ENCODE measurements around the gene ZNF432. TPM values are rescaled to one million over a fixed set of nuclear protein-coding genes. Genes with fewer than 3 reads are reported as not detected.

ZNF432 gene
- total and polyA plus RNA-seq, 2 of the 13 experiments (the other 11 are each of a cell fraction or from before 2014, with no cell fraction given), result 4.1 to 8.7 TPM

DNA sequence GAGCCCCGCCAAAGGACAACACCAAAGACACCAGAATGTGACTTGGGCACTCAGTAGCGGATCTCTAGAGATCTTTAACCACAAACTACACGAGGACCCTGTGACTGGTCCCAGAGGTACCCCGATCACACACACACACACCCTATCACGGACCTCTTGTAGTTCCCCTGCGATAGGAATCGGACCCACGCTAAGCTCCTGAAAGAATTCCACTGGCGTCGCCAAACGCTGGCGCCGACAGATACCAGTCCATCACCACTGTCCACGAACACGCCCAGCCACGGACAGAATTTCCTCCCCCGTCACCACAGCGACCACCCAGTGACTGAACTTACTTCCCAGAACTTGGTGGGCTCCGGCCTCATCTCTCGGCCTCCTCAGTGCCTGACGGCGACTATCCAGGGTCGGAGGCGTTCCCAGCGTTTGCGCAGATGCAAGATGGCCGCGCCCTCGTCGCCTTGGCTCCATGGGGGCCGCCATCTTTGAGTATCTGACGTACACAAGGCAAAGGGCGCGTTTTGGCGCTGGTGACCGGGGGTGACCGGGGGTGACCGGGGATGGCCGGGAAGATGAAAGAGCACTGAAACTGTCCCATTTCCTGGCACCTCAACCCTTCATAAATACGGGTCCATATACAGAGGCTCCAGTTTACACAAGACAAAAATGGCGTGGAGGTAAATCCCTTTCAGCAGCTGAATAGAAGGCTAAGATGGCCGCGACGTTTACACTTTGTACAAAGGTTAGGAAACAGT, 40.7 kb downstream of the ZNF432 start, which contains the start of gene ZNF615 (continued):
- TF ChIP-seq, protein P1, sequence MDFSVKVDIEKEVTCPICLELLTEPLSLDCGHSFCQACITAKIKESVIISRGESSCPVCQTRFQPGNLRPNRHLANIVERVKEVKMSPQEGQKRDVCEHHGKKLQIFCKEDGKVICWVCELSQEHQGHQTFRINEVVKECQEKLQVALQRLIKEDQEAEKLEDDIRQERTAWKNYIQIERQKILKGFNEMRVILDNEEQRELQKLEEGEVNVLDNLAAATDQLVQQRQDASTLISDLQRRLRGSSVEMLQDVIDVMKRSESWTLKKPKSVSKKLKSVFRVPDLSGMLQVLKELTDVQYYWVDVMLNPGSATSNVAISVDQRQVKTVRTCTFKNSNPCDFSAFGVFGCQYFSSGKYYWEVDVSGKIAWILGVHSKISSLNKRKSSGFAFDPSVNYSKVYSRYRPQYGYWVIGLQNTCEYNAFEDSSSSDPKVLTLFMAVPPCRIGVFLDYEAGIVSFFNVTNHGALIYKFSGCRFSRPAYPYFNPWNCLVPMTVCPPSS (IDR thresholded peaks at IDR 0.05), result no peak
- TF ChIP-seq ZNF749 (CRISPR knock-in tag; IDR thresholded peaks at IDR 0.05; ENCODE audit: borderline replicate concordance) (no peak; the same call in 1 of the 2 replicates), FOXO1 (CRISPR knock-in tag; IDR thresholded peaks at IDR 0.05) (peak; percentile 33; the same call in 1 of the 2 replicates), YEATS4 (CRISPR knock-in tag; IDR thresholded peaks at IDR 0.05; ENCODE audit: borderline replicate concordance) (peak; percentile 72; the same call in 1 of the 2 replicates), ASH2L (IDR thresholded peaks at IDR 0.05; ENCODE audit: insufficient read length, low read depth, low read length) (peak; percentile 82), ARNT2 (CRISPR knock-in tag; IDR thresholded peaks at IDR 0.05; ENCODE audit: low read depth) (peak; percentile 78), HMG20A (CRISPR knock-in tag; IDR thresholded peaks at IDR 0.05; ENCODE audit: borderline replicate concordance) (no peak), ZC3H4 (CRISPR knock-in tag; IDR thresholded peaks at IDR 0.05; ENCODE audit: borderline replicate concordance) (no peak), MXD4 (CRISPR knock-in tag; IDR thresholded peaks at IDR 0.05) (peak; percentile 40; the same call in 1 of the 2 replicates), ESRRA (CRISPR knock-in tag; IDR thresholded peaks at IDR 0.05; ENCODE audit: low read depth) (peak; percentile 44; the same call in 1 of the 2 replicates), RARA (CRISPR knock-in tag; IDR thresholded peaks at IDR 0.05) (peak; percentile 53), ZNF292 (CRISPR knock-in tag; IDR thresholded peaks at IDR 0.05; ENCODE audit: borderline replicate concordance, low read depth) (0 out of 2 replicates have a peak, but pooled peaks have one; percentile 19), RXRB (CRISPR knock-in tag; IDR thresholded peaks at IDR 0.05; ENCODE audit: borderline replicate concordance) (peak; percentile 64), KAT8 (CRISPR knock-in tag; IDR thresholded peaks at IDR 0.05) (peak; percentile 81)
- TF ChIP-seq, protein P2, sequence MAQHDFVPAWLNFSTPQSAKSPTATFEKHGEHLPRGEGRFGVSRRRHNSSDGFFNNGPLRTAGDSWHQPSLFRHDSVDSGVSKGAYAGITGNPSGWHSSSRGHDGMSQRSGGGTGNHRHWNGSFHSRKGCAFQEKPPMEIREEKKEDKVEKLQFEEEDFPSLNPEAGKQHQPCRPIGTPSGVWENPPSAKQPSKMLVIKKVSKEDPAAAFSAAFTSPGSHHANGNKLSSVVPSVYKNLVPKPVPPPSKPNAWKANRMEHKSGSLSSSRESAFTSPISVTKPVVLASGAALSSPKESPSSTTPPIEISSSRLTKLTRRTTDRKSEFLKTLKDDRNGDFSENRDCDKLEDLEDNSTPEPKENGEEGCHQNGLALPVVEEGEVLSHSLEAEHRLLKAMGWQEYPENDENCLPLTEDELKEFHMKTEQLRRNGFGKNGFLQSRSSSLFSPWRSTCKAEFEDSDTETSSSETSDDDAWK (CRISPR knock-in tag; IDR thresholded peaks at IDR 0.05), result no peak
- TF ChIP-seq, protein P3, sequence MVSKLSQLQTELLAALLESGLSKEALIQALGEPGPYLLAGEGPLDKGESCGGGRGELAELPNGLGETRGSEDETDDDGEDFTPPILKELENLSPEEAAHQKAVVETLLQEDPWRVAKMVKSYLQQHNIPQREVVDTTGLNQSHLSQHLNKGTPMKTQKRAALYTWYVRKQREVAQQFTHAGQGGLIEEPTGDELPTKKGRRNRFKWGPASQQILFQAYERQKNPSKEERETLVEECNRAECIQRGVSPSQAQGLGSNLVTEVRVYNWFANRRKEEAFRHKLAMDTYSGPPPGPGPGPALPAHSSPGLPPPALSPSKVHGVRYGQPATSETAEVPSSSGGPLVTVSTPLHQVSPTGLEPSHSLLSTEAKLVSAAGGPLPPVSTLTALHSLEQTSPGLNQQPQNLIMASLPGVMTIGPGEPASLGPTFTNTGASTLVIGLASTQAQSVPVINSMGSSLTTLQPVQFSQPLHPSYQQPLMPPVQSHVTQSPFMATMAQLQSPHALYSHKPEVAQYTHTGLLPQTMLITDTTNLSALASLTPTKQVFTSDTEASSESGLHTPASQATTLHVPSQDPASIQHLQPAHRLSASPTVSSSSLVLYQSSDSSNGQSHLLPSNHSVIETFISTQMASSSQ (IDR thresholded peaks at IDR 0.05; ENCODE audit: low read depth), result no peak
- TF ChIP-seq, protein P3 (CRISPR knock-in tag; IDR thresholded peaks at IDR 0.05; ENCODE audit: borderline replicate concordance), result peak; percentile 52; the same call in 1 of the 2 replicates
- TF ChIP-seq, protein P4, sequence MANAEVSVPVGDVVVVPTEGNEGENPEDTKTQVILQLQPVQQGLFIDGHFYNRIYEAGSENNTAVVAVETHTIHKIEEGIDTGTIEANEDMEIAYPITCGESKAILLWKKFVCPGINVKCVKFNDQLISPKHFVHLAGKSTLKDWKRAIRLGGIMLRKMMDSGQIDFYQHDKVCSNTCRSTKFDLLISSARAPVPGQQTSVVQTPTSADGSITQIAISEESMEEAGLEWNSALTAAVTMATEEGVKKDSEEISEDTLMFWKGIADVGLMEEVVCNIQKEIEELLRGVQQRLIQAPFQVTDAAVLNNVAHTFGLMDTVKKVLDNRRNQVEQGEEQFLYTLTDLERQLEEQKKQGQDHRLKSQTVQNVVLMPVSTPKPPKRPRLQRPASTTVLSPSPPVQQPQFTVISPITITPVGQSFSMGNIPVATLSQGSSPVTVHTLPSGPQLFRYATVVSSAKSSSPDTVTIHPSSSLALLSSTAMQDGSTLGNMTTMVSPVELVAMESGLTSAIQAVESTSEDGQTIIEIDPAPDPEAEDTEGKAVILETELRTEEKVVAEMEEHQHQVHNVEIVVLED (CRISPR knock-in tag; IDR thresholded peaks at IDR 0.05; ENCODE audit: borderline replicate concordance), result peak; percentile 82; the same call in 1 of the 2 replicates
- TF ChIP-seq, protein P5, sequence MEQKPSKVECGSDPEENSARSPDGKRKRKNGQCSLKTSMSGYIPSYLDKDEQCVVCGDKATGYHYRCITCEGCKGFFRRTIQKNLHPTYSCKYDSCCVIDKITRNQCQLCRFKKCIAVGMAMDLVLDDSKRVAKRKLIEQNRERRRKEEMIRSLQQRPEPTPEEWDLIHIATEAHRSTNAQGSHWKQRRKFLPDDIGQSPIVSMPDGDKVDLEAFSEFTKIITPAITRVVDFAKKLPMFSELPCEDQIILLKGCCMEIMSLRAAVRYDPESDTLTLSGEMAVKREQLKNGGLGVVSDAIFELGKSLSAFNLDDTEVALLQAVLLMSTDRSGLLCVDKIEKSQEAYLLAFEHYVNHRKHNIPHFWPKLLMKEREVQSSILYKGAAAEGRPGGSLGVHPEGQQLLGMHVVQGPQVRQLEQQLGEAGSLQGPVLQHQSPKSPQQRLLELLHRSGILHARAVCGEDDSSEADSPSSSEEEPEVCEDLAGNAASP (CRISPR knock-in tag; IDR thresholded peaks at IDR 0.05; ENCODE audit: borderline replicate concordance), result peak; percentile 73; the same call in 1 of the 2 replicates
